IPS-11a (cell line): Measurements from ENCODE around the gene STK32C.

Source experiments
- H3K4me3 ChIP-seq: one replicate; pipeline ENCODE4 v1.5.1; 2013; ENCODE audit warnings: low read depth, low read length, control low read depth

Gene STK32C

DNA sequence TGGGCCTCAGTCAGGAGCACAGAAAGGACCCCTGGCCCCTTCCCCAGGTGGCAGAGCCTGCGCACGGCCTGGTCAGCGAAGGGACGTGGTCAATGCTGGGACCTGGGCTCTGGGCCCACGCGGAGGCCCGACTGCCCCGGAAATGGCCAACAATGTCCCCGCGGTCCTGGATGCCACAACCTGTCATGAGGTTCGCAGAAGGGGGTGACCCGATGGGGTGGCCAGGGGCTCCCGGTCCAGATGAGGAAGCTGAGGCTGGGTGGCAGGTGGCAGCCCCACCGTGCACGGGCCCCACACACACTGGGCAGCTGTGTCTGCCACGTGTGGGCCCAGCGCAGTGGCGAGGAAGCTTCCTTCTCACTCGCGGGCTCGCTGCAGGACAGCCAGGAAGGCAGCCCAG, 71.6 kb downstream of the STK32C start:
- no peak overlapping the region for H3K4me3 ChIP-seq

DNA sequence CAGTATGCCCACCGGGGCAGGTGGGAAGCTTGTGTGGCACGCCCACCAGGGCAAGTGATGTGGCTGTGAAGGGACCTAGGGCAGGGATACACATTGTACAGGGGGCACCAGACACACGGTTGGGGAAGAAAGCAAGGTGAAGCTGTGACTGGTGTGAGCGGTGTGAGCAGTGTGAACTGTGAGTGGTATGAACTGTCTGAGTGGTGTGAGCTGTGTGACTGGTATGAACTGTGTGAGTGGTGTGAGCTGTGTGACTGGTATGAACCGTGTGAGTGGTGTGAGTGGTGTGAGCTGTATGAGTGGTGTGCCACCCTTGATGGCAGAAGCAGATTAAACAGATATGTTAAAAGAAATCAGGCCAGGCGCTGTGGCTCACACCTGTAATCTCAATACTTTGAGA, 72.9 kb downstream of the STK32C start:
- H3K4me3 ChIP-seq: no peak overlapping the region

DNA sequence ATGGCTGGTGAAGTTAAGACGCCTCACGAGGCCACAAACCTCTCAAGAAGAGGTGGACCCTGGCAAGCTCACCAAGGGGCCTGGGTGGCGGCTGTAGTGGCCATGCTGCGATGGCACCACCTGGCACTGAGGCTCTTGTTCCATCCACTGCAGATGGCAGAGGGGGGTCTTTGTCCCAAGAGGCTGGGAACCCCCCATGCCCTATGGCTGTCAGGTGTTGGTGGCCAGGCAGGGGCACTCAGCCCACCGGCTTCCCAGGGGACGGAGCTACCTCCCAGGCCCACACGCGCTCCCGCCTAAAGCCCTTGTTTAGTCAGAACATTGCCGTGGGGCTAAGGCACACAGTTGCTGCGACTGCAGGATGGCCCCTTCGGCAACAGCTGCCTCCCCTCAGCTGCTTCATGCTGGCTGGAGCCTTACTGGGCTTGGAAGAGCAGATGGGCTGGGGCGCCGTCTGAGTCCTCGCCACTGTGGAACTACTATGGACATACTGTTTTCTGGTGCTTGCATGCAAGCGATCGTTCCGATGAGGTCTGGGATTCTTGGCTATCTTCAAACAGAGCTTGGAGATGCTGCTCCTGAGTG, 74.2 kb downstream of the STK32C start:
- H3K4me3 ChIP-seq: no peak overlapping the region

GRCh38 chr10:132232981-132233380, 74.8 kb downstream of the STK32C start:
- H3K4me3 ChIP-seq: no peak overlapping the region

- no peak overlapping the region for H3K4me3 ChIP-seq
Observed at GRCh38 chr10:132232023-132232951, 75.5 kb downstream of the STK32C start.

GRCh38 chr10:132231656-132232022, 76.1 kb downstream of the STK32C start:
- no peak overlapping the region for H3K4me3 ChIP-seq

DNA sequence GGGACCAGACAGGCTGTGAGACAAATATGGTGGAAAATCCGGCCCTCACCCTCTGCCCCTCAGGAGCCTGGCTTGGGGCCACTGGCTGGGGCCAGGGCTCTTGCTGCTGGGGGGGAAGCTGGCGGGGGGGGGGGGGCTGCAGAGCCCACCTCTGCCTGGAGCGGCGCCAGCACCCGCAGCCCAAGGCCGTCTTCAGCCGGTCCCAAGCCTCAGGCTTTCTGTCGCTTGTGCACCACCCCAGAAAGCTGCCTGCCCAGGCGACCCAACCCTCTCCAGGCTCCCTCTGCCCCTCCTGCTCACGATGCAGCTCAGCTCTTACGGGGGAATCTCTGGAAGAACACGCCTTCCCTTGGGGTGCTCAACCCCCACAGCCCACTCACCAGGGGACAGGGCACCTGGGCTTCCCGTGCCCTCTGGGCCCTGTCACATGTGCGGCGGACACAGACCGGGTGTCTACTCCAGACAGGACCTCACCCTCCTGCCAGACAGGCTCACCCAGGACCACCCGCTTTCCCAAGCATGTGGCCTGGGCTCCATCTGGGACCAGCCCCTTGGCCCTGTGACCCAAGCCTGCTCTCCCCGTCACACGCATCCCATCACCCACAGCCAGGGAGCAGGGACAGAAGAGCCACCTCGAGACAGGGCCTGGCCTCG, 77.1 kb downstream of the STK32C start:
- no peak overlapping the region for H3K4me3 ChIP-seq

GRCh38 chr10:132229834-132230556, 77.8 kb downstream of the STK32C start:
- no peak overlapping the region for H3K4me3 ChIP-seq

DNA sequence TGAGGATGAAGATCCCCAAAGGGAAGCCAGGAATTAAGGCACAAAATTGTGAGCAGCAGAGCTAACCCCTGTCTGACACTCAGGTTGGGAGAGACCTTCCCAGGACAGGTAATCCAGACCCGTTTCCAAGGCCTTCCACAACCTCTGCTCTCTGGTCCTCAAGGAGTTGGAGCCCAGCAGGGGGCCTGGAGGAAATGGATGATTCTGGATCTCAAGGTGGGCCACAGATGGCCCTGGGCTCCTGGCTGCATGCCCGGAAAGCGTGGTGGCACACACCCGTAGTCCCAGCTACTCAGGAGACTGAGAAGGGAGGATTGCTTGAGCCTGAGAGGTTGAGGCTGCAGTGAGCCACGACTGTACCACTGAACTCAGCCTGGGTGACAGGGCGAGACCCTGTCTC, 78.7 kb downstream of the STK32C start:
- H3K4me3 ChIP-seq: no peak overlapping the region

GRCh38 chr10:132228616-132229015, 79.1 kb downstream of the STK32C start:
- H3K4me3 ChIP-seq: no peak overlapping the region

DNA sequence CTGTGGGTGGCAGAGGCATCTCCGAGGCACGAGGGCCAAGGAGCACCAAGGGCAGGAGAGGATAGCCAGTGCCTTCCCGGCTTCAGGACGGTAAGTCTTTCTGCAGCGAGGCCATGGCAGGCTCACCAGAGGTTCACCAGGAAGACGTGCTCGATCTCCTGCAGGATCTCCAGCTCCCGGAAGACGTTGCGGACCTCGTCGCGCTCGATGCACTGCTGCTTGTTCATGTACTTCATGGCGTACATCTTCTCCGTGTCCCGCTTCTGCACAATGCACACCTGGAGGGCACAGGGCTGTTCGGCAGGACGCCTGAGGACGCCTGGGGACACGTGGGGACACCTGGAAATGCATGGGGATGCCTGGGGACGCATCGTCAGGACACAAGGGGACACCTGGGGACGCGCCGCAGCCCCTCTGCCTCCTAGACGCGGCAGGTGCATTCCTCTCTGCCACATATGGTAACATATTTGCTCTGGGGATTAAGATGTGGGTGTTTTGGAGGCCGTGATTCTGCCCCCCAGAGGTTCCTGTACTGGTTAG, 79.8 kb downstream of the STK32C start:
- no peak overlapping the region for H3K4me3 ChIP-seq

DNA sequence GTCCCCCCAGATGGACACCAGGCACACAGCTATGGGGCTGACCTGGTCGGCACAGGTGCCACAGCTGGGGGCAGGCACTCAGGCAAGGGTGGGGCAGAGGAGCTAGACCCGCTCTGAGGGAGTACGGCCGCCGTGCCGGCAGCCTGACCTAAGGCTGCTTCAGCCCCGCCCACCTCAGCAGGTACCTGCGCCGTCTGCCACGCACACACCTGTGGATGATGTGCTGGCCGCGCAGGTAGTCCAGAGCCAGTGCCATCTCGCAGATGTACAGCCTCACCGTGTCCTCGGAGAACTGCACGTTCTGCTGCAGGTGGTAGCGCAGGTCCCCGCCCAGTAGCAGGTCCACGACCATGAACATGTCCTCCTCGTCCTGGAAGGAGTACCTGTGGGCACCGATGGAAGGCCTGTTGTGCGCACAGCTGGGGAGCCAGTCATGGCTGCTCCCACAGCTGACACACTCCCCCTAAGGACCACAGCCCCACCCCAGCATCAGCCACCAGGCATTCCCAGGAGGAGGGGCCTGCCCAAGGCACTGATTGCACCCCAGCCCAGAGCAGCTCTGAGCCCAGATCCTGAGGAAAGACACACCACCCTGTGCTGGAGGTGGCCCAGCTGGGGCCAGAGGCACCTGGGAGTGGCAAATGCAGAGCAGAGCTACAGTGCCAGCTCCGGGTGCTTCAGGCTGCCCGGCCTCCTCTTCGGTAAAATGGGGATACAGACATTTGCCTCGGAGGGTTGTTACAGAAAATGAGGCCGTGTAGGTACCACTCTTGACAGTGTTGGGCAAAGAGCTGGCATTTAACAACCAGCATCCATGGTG, 81.0 kb downstream of the STK32C start:
- no peak overlapping the region for H3K4me3 ChIP-seq

DNA sequence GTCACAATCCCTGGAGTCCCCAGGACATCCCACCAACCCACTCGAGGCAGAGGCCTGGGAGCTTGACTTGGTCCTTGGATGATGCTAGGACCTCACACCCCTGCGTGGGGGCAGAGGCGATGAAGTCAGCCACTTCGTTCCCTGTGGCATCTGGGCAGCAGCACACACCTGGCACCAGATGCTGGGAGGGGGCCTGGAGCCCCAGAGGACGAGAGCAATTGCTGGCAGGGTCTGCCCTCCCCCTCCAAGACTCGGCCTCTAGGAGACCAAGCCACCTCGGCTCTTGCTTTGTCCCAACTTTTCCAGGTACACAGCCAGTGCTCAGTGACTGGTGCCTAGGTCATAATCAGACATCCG, 81.9 kb downstream of the STK32C start:
- no peak overlapping the region for H3K4me3 ChIP-seq

DNA sequence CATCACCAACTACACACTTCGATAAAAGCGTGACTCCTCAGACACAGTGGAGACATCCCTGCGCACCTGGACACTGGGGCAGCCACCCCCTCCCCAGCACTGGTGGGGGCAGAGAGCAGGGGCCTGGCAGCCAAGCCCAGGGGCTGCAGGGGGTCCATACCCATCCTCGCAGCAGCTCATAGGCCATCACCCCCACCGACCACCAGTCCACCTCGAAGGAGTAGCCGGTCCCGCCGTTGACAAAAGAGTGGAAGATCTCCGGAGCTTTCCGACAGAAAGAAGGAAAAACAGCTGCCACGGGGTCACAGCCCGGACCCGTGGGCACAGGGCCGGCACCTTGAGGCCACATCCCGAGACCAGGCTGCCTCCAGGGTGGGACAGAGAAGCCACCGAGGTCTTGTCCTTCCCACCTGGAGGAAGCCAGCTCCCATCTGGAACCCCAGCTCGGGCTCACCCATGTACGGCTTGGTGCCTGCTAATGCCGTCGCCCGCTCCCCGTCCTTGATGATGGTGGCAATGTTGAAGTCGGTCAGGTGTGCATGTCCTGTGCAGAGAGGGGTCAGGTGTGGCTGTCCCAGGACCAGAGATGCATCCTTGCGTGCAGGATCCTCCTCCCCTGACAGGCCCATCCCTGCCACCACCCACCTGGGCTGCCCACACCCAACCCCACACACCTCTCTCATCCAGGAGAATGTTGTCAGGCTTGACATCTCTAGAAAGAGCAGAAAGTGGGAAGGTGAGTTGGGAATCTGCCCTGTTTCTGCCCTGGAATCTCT, 82.5 kb downstream of the STK32C start:
- no peak overlapping the region for H3K4me3 ChIP-seq

GRCh38 chr10:132224343-132225072, 83.2 kb downstream of the STK32C start:
- no peak overlapping the region for H3K4me3 ChIP-seq

DNA sequence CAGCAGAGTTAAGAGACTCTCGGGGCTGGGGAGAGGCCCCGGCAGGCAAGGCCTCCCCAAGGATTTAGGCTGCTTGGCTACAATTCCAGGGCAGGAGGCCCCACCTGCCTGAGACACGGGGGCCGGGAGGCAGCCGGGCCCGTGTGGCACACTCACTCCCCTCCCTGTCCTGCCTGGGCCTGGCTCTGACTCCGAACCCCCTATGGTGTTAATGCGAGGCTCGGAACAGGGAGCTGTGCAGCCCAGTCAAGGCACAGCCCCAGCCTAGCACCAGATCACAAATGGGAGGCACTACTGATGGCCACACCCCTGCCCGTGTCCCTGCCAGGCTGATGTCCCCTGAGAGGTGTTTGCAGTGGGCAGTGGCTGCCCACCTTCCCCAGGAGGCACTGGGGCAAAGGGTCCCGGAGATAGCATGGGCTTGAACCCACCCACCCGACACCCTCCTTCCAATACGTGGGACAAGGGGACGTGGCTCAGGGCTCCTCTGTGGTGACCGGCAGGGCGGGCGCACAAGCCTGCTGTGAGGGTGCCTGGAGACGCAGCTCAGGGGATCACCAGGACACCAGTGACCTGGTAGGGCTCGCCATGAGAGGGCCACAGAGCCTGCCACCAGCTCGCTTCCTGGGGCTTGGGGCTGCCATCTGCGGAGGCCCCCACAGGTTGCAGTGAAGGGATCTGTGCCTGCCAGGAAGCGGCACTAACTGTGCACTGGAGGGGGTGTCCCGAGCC, 84.0 kb downstream of the STK32C start:
- H3K4me3 ChIP-seq: no peak overlapping the region

- H3K4me3 ChIP-seq: no peak overlapping the region
Observed at GRCh38 chr10:132223156-132223590, 84.6 kb downstream of the STK32C start.

DNA sequence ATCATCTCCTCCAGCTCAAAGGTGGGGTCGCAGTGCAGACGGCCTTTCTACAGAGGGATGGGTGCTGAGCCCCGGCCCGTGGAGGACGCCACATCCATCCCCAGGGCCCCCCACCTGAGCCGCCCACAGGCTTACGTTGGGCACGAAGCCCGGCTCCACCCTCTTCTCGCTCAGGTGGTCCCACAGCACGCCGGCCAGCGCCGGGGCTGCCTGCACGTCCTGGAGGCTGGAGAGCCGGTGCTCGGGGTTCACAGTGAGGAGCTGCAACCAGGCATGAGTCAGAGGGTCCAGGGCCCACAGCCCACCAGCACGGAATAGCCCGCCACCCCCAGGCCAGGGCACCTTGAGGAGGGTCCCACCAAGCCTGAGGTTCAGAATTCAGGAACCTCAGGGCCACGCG, 85.0 kb downstream of the STK32C start:
- H3K4me3 ChIP-seq: no peak overlapping the region
